IMR-90 (cell line): Measurements from ENCODE around the gene KLC1.

Experiments used
- CEBPB ChIP-seq: IDR thresholded peaks from 2 replicates; pipeline ENCODE4 v1.6.1; 2012; ENCODE audit warnings: low read depth, low read length, improper control_type of control experiment
- CHD1 ChIP-seq: IDR thresholded peaks from 2 replicates; pipeline ENCODE4 v1.6.1; 2012; ENCODE audit warnings: low read depth, low read length, improper control_type of control experiment
- CTCF ChIP-seq: conservative IDR thresholded peaks from 2 replicates; pipeline ENCODE4 v1.5.1; 2012; ENCODE audit warnings: mild to moderate bottlenecking, low read depth, low read length, improper control_type of control experiment
- FOS ChIP-seq: fragments of 150-350 bp; IDR thresholded peaks from 2 replicates; pipeline ENCODE4 v1.6.1; 2016; ENCODE audit warnings: low read depth, low read length
- MAFK ChIP-seq: IDR thresholded peaks from 2 replicates; pipeline ENCODE4 v1.6.1; 2012; ENCODE audit warnings: low read depth, low read length, improper control_type of control experiment
- MAZ ChIP-seq: IDR thresholded peaks from 2 replicates; pipeline ENCODE4 v1.6.1; 2012; ENCODE audit warnings: low read depth, mild to moderate bottlenecking, low read length, improper control_type of control experiment, moderate library complexity, borderline replicate concordance
- MXI1 ChIP-seq: IDR thresholded peaks from 2 replicates; pipeline ENCODE4 v1.6.1; 2012; ENCODE audit warnings: low read depth, mild to moderate bottlenecking, low read length, moderate library complexity, borderline replicate concordance
- POLR2A ChIP-seq: IDR thresholded peaks from 2 replicates; pipeline ENCODE4 v1.6.1; 2012; ENCODE audit warnings: mild to moderate bottlenecking, low read depth, low read length
- RAD21 ChIP-seq: IDR thresholded peaks from 2 replicates; pipeline ENCODE4 v1.6.1; 2012; ENCODE audit warnings: low read length, improper control_type of control experiment
- RCOR1 ChIP-seq: IDR thresholded peaks from 2 replicates; pipeline ENCODE4 v1.6.1; 2012; ENCODE audit warnings: mild to moderate bottlenecking, low read length, improper control_type of control experiment; ENCODE audit not compliant: insufficient replicate concordance
- RFX5 ChIP-seq: IDR thresholded peaks from 2 replicates; pipeline ENCODE4 v1.8.0; 2012; ENCODE audit warnings: low read depth, mild to moderate bottlenecking, low read length, moderate library complexity
- SMC3 ChIP-seq: fragments of 150-350 bp; IDR thresholded peaks from 2 replicates; pipeline ENCODE4 v1.6.1; 2016; ENCODE audit warnings: low read depth, mild to moderate bottlenecking, antibody characterized with exemption, low read length, moderate library complexity
- TF ChIP-seq, protein P1 (sequence below): fragments of 150-350 bp; IDR thresholded peaks from 2 replicates; pipeline ENCODE4 v1.6.1; 2017; ENCODE audit warnings: mild to moderate bottlenecking, antibody characterized with exemption, low read length, low read depth

DNA sequence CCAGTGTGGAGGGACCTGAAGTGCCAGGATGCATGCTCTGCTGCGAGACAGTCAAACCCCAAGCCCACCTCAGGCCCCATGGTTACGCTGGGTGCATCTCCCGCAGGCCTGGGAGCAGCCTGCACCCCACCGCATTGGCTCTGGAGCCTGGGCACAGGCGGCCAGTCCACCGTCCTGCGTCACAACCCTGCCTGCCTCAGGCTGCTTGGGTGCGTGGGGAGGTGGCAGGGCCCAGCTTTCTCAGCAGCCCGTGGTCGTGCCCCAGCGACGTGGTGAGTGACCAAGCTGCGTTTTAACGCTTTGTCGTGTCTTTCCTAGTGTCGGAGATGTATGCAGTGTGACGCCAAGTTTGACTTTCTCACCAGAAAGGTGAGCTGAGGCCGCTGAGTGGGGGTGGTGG lies 97.5 kb downstream of the KLC1 start:
- TF ChIP-seq CTCF: no peak
- no peak for TF ChIP-seq RAD21
- TF ChIP-seq POLR2A: no peak
- no peak for TF ChIP-seq RFX5
- no peak for TF ChIP-seq SMC3
- TF ChIP-seq, protein P1, sequence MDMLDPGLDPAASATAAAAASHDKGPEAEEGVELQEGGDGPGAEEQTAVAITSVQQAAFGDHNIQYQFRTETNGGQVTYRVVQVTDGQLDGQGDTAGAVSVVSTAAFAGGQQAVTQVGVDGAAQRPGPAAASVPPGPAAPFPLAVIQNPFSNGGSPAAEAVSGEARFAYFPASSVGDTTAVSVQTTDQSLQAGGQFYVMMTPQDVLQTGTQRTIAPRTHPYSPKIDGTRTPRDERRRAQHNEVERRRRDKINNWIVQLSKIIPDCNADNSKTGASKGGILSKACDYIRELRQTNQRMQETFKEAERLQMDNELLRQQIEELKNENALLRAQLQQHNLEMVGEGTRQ: no peak
- TF ChIP-seq CEBPB: no peak
- TF ChIP-seq MAZ: no peak
- no peak for TF ChIP-seq RCOR1
- no peak for TF ChIP-seq CHD1
- TF ChIP-seq FOS: no peak
- no peak for TF ChIP-seq MAFK
- no peak for TF ChIP-seq MXI1
